ENCODE measurements around the gene MED31.

The MED31 gene

GRCh38 chr17:6651919-6652452, 581 bp upstream of the MED31 start:
- Histone ChIP-seq H3K79me2 (ENCODE audit: low read length) (peaks cover 38% of the 10 kb centered on the region), H3K4me3 (ENCODE audit: low read length) (peak overlapping the region; percentile 83), H3K4me2 (ENCODE audit: low read depth, low read length) (peak overlapping the region; percentile 97), H3K27me3 (replicated peaks; ENCODE audit: insufficient read depth, low read length) (peaks cover 5% of the 10 kb centered on the region), H3K27ac (ENCODE audit: low read length) (peak overlapping the region; percentile 11; the same call in 1 of the 2 replicates), H3K9me2 (replicated peaks; ENCODE audit: insufficient read depth, low read length) (no peaks in the 10 kb centered on the region), H3F3A (ENCODE audit: insufficient read depth, low read length) (peaks cover 7% of the 10 kb centered on the region), H3K36me3 (replicated peaks; ENCODE audit: insufficient read depth, low read length) (no peaks in the 10 kb centered on the region), H3K9me3 (replicated peaks; ENCODE audit: insufficient read depth, low read length) (no peaks in the 10 kb centered on the region), H3K4me1 (ENCODE audit: low read length) (peaks cover 13% of the 10 kb centered on the region), H2AFZ (ENCODE audit: low read length) (peak overlapping the region; percentile 86), H3K9ac (ENCODE audit: low read length) (peak overlapping the region; percentile 94; the same call in 1 of the 2 replicates), H4K20me1 (ENCODE audit: insufficient read depth, low read length) (0 out of 2 replicates have a peak, but pooled peaks cover 5% of the 10 kb centered on the region)
- TF ChIP-seq EZH2phosphoT487 (IDR thresholded peaks at IDR 0.05; ENCODE audit: low read length) (no peak), EZH2 (optimal IDR thresholded peaks at IDR 0.05; ENCODE audit: low read depth, low read length) (no peak), CTCF (IDR thresholded peaks at IDR 0.05; ENCODE audit: low read length) (no peak)
- DNase-seq: no peak

GRCh38 chr17:6648181-6648580, 3.2 kb downstream of the MED31 start:
- Histone ChIP-seq H3K36me3 (replicated peaks; ENCODE audit: insufficient read depth, low read length) (no peaks in the 10 kb centered on the region), H4K20me1 (ENCODE audit: insufficient read depth, low read length) (0 out of 2 replicates have a peak, but pooled peaks cover 5% of the 10 kb centered on the region), H3K27me3 (replicated peaks; ENCODE audit: insufficient read depth, low read length) (no peaks in the 10 kb centered on the region), H3F3A (ENCODE audit: insufficient read depth, low read length) (peaks cover 7% of the 10 kb centered on the region), H3K9me3 (replicated peaks; ENCODE audit: insufficient read depth, low read length) (no peaks in the 10 kb centered on the region), H3K4me2 (ENCODE audit: low read depth, low read length) (no peak overlapping the region), H3K79me2 (ENCODE audit: low read length) (peaks cover 70% of the 10 kb centered on the region), H3K9ac (ENCODE audit: low read length) (no peak overlapping the region), H3K4me1 (ENCODE audit: low read length) (peaks cover 13% of the 10 kb centered on the region), H3K9me2 (replicated peaks; ENCODE audit: insufficient read depth, low read length) (no peaks in the 10 kb centered on the region), H2AFZ (ENCODE audit: low read length) (no peak overlapping the region), H3K27ac (ENCODE audit: low read length) (no peak overlapping the region), H3K4me3 (ENCODE audit: low read length) (no peak overlapping the region)
- TF ChIP-seq CTCF (IDR thresholded peaks at IDR 0.05; ENCODE audit: low read length) (peak; percentile 46), EZH2 (optimal IDR thresholded peaks at IDR 0.05; ENCODE audit: low read depth, low read length) (no peak), EZH2phosphoT487 (IDR thresholded peaks at IDR 0.05; ENCODE audit: low read length) (no peak)
- peak; percentile 19 for DNase-seq

DNA sequence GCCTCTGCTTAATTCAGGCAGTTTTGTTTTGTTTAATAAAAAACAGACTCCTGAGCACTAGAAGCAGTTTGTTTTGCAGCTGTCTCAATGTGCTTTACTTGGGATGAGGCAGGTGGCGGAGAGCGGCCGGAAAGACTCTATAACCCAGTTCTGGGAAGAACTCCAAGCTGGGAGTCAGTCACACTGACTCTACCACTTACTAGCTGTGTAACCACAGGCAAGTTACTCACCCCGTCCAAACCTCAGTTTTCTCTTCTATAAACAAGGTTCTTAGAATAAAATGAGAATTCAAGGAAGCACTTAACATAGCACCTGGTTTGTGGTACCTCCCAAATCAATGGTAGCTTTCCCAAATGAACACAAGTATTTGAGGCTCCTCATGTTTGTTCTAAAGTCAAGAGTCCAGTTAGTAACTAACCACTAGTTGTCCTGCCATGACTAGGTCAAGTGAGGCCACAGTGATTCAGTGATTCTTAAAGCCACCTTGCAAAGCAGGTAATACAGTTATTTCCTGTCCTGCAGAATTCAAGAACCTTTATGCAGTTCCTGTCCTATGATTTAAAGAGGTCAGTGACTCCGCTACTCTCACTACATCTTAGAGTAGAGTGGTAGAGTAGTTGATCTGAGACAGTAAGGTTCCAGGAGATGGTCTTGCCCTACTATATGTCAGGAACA, 7.8 kb downstream of the MED31 start:
- Histone ChIP-seq H3K79me2 (ENCODE audit: low read length) (peaks cover 78% of the 10 kb centered on the region), H2AFZ (ENCODE audit: low read length) (no peak overlapping the region), H3K9me2 (replicated peaks; ENCODE audit: insufficient read depth, low read length) (no peaks in the 10 kb centered on the region), H3F3A (ENCODE audit: insufficient read depth, low read length) (peaks cover 5% of the 10 kb centered on the region), H3K4me3 (ENCODE audit: low read length) (no peak overlapping the region), H3K27me3 (replicated peaks; ENCODE audit: insufficient read depth, low read length) (no peaks in the 10 kb centered on the region), H3K27ac (ENCODE audit: low read length) (no peak overlapping the region), H4K20me1 (ENCODE audit: insufficient read depth, low read length) (no peaks in the 10 kb centered on the region), H3K4me2 (ENCODE audit: low read depth, low read length) (no peak overlapping the region), H3K4me1 (ENCODE audit: low read length) (peaks cover 13% of the 10 kb centered on the region; the same call in 1 of the 2 replicates), H3K36me3 (replicated peaks; ENCODE audit: insufficient read depth, low read length) (no peaks in the 10 kb centered on the region), H3K9me3 (replicated peaks; ENCODE audit: insufficient read depth, low read length) (no peaks in the 10 kb centered on the region), H3K9ac (ENCODE audit: low read length) (no peak overlapping the region)
- DNase-seq: no peak
- TF ChIP-seq CTCF (IDR thresholded peaks at IDR 0.05; ENCODE audit: low read length): no peak
- no peak for TF ChIP-seq EZH2 (optimal IDR thresholded peaks at IDR 0.05; ENCODE audit: low read depth, low read length)
- no peak for TF ChIP-seq EZH2phosphoT487 (IDR thresholded peaks at IDR 0.05; ENCODE audit: low read length)

All from MM.1S (cell line).